NCI-H1694 treated with DMSO at 0.1 percent for 48 hours (cell line): Measurements from ENCODE around the gene COG5.

ENCODE experiments used
- DNase-seq: peaks from one replicate; lab custom pipeline; 2025; lab: John Stamatoyannopoulos, UW

The COG5 gene

GRCh38 chr7:107394276-107394675 is 169.4 kb downstream of the COG5 start:
- DNase-seq: no peak

GRCh38 chr7:107392830-107393229 is 170.9 kb downstream of the COG5 start:
- no peak for DNase-seq

- DNase-seq: no peak
These were observed 172.8 kb downstream of the COG5 start for GRCh38 chr7:107390916-107391315.

- no peak for DNase-seq
These were observed 175.1 kb downstream of the COG5 start for GRCh38 chr7:107388604-107389003.

- DNase-seq: no peak
These were observed 176.0 kb downstream of the COG5 start for GRCh38 chr7:107387573-107388219.

- DNase-seq: no peak
These were observed 176.6 kb downstream of the COG5 start for GRCh38 chr7:107387128-107387527.

- no peak for DNase-seq
These were observed 177.1 kb downstream of the COG5 start for GRCh38 chr7:107386548-107387102.

- DNase-seq: no peak
These were observed 179.7 kb downstream of the COG5 start for GRCh38 chr7:107384025-107384424.

GRCh38 chr7:107383203-107383602 is 180.5 kb downstream of the COG5 start:
- no peak for DNase-seq

- no peak for DNase-seq
These were observed 182.3 kb downstream of the COG5 start for GRCh38 chr7:107381453-107381852.

- DNase-seq: no peak
These were observed 190.4 kb downstream of the COG5 start for GRCh38 chr7:107373354-107373753.

GRCh38 chr7:107372298-107372697 is 191.4 kb downstream of the COG5 start:
- no peak for DNase-seq

GRCh38 chr7:107370816-107371215 is 192.9 kb downstream of the COG5 start:
- no peak for DNase-seq

GRCh38 chr7:107364787-107365186 is 198.9 kb downstream of the COG5 start:
- no peak for DNase-seq

- no peak for DNase-seq
These were observed 204.0 kb downstream of the COG5 start for GRCh38 chr7:107359520-107360316.

GRCh38 chr7:107355616-107356015 is 208.1 kb downstream of the COG5 start:
- DNase-seq: no peak

- no peak for DNase-seq
These were observed 209.1 kb downstream of the COG5 start for GRCh38 chr7:107354640-107355039.

GRCh38 chr7:107353701-107354100 is 210.0 kb downstream of the COG5 start:
- DNase-seq: no peak

GRCh38 chr7:107345898-107346297 is 217.8 kb downstream of the COG5 start:
- DNase-seq: no peak

- DNase-seq: no peak
These were observed 218.9 kb downstream of the COG5 start for GRCh38 chr7:107344799-107345198.

GRCh38 chr7:107344286-107344685 is 219.4 kb downstream of the COG5 start:
- DNase-seq: no peak

- no peak for DNase-seq
These were observed 225.6 kb downstream of the COG5 start for GRCh38 chr7:107338080-107338479.
